Fibroblast of the aortic adventitia (primary cell): ENCODE measurements around the gene GAPVD1. TPM values are rescaled to one million over a fixed set of nuclear protein-coding genes. Genes with fewer than 3 reads are reported as not detected.
"Not testable (repeated sequence)": the region's sequence is repeated elsewhere in the genome, so short reads cannot be mapped to it uniquely, and the experiment has no call there.

ENCODE experiments used
- DNase-seq: peaks from one replicate; pipeline ENCODE4 v3.0.0-alpha.2; 2010; ENCODE audit warnings: low read depth
- H3K4me3 ChIP-seq: 2 replicates; pipeline ENCODE4 v1.5.1; 2011; ENCODE audit warnings: low read depth, mild to moderate bottlenecking, control low read depth, low read length, moderate library complexity
- total RNA-seq: library from RNA; depleted of rRNA; stranded (reverse); fragments of >200 nt; gene quantifications from 2 replicates; pipeline ENCODE4 v1.2.3, GENCODE V29; 2012; ENCODE audit warnings: low replicate concordance
- TF ChIP-seq, protein P1 (sequence below): IDR thresholded peaks from 2 replicates; pipeline ENCODE4 v1.5.1; 2011; ENCODE audit warnings: mild to moderate bottlenecking, low read length, control low read depth, inconsistent platforms; ENCODE audit not compliant: insufficient read depth

The GAPVD1 gene
- total RNA-seq, 1 donor, result 52.7 TPM

- H3K4me3 ChIP-seq, result no peak overlapping the region
- no peak for DNase-seq
- TF ChIP-seq, protein P1, sequence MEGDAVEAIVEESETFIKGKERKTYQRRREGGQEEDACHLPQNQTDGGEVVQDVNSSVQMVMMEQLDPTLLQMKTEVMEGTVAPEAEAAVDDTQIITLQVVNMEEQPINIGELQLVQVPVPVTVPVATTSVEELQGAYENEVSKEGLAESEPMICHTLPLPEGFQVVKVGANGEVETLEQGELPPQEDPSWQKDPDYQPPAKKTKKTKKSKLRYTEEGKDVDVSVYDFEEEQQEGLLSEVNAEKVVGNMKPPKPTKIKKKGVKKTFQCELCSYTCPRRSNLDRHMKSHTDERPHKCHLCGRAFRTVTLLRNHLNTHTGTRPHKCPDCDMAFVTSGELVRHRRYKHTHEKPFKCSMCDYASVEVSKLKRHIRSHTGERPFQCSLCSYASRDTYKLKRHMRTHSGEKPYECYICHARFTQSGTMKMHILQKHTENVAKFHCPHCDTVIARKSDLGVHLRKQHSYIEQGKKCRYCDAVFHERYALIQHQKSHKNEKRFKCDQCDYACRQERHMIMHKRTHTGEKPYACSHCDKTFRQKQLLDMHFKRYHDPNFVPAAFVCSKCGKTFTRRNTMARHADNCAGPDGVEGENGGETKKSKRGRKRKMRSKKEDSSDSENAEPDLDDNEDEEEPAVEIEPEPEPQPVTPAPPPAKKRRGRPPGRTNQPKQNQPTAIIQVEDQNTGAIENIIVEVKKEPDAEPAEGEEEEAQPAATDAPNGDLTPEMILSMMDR, result no peak
These were observed 9.5 kb downstream of the GAPVD1 start for GRCh38 chr9:125271081-125271480.

GRCh38 chr9:125272697-125273096, 11.1 kb downstream of the GAPVD1 start:
- H3K4me3 ChIP-seq, result no peak overlapping the region
- DNase-seq, result no peak

DNA sequence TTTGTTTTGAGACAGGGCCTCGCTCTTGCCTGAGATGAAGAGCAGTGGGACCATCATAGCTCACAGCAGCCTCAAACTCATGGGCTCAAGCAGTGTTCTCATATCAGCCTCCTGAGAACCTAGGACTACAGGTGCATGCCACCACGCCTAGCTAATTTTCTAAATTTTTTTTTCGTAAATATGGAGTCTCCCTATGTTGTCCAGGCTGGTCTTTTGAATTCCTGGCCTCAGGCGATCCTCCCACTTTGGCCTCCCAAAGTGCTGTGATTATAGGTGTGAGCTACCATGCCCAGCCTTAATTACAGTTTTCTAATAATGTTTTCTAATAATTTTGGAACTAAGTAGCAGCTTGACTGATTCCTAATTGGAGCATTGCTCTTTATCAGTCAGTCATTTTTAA, 15.1 kb downstream of the GAPVD1 start:
- TF ChIP-seq, protein P1, result no peak
- DNase-seq, result no peak
- H3K4me3 ChIP-seq, result no peak overlapping the region

More at GRCh38 chr9:125272697-125273096, 11.1 kb downstream of the GAPVD1 start:
- TF ChIP-seq, protein P1, result no peak

DNA sequence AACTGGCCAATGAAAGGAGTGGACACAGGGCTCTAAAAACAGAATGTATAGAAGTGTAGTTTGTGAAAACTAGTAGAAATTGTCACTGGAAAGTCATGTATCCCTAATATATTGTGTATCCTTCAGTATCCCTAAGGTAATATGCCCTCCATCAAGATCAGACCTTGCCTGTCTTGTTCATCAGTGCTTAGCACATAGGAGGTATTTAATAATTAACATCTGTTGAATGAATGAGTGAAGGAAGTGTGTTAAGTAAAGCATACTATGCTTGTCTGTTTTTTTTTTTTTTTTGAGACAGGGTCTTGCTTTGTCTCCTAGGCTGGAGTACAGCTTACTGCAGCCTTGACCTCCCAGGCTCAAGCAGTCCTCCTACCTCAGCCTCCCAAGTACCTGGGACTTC, 15.8 kb downstream of the GAPVD1 start:
- TF ChIP-seq, protein P1, result no peak
- H3K4me3 ChIP-seq, result no peak overlapping the region
- DNase-seq, result no peak

GRCh38 chr9:125280945-125281344, 19.3 kb downstream of the GAPVD1 start:
- no peak for DNase-seq
- TF ChIP-seq, protein P1, result no peak
- H3K4me3 ChIP-seq, result no peak overlapping the region

- DNase-seq, result no peak
- H3K4me3 ChIP-seq, result no peak overlapping the region
- TF ChIP-seq, protein P1, result no peak
These were observed 23.2 kb downstream of the GAPVD1 start for GRCh38 chr9:125284855-125285254.

DNA sequence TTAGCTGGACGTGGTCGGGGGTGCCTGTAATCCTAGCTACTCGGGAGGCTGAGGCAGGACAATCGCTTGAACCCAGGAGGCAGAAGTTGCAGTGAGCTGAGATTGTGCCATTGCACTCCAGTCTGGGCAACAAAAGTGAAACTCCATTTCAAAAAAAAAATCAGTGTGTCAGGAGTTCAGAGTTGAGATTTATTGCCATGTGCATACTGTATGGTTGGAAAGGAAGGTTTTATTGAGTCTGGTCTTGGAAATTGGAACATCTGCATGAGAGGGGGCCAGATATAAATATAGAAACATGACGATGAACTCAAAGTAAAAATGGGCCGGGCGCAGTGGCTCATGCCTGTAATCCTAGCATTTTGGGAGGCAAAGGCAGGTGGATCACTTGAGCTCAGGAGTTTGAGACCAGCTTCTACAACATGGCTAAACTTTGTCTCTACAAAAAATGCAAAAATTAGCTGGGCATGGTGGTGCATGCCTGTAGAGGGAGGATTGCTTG, 25.4 kb downstream of the GAPVD1 start:
- DNase-seq, H3K4me3 ChIP-seq: not testable (repeated sequence)
